ENCODE data around the gene CENPQ.

- TF ChIP-seq, protein P1, sequence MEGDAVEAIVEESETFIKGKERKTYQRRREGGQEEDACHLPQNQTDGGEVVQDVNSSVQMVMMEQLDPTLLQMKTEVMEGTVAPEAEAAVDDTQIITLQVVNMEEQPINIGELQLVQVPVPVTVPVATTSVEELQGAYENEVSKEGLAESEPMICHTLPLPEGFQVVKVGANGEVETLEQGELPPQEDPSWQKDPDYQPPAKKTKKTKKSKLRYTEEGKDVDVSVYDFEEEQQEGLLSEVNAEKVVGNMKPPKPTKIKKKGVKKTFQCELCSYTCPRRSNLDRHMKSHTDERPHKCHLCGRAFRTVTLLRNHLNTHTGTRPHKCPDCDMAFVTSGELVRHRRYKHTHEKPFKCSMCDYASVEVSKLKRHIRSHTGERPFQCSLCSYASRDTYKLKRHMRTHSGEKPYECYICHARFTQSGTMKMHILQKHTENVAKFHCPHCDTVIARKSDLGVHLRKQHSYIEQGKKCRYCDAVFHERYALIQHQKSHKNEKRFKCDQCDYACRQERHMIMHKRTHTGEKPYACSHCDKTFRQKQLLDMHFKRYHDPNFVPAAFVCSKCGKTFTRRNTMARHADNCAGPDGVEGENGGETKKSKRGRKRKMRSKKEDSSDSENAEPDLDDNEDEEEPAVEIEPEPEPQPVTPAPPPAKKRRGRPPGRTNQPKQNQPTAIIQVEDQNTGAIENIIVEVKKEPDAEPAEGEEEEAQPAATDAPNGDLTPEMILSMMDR (IDR thresholded peaks at IDR 0.05; ENCODE audit: low read depth, low read length, missing input control): no peak
- no peak for TF ChIP-seq MAX (IDR thresholded peaks at IDR 0.05)
These were observed 5.4 kb upstream of the CENPQ start for GRCh38 chr6:49457771-49458170.

Measured in liver (tissue), 2 donors.